ENCODE data around the gene BAMBI.

Gene BAMBI

GRCh38 chr10:28691187-28691694 is 13.9 kb downstream of the BAMBI start:
- Histone ChIP-seq H3K4me3 (no peak overlapping the region), H3K27ac (no peak overlapping the region)

DNA sequence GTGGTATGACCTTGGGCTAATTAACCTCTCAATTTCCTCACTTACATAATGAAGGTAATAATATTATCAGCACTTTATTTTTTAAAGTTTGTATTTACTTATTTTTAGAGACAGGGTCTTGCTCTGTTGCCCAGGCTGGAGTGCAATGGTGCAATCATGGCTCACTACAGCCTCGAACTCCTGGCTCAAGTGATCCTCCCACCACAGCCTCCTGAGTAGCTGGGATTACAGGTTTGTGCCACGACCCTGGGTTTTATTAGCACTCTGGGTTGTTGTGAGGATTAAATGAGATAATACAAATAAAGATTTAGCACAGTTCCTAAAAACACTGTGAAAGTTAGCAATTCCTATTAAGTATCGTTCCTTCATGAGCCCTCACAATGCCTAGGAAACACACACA is 14.7 kb downstream of the BAMBI start:
- Histone ChIP-seq H3K27ac (no peak overlapping the region), H3K4me3 (no peak overlapping the region)

DNA sequence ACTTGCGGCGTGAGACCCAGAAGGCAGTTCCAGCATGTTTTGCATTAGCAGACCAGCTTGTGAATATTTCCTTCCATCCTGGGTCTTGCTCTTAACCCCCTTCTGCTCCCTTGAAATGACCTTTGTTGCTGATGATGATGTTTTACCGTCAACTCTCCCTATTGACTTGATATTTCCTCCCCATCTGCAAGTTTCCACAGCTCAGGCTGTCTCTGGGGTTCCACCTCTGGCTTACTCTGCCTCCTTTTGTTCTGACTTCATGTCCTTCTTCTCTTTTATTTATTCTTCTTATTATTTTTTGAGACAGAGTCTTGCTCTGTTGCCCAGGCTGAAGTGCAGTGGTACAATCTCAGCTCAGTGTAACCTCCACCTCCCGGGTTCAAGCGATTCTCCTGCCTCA is 17.2 kb downstream of the BAMBI start:
- H3K27ac ChIP-seq: no peak overlapping the region
- no peak overlapping the region for H3K4me3 ChIP-seq

DNA sequence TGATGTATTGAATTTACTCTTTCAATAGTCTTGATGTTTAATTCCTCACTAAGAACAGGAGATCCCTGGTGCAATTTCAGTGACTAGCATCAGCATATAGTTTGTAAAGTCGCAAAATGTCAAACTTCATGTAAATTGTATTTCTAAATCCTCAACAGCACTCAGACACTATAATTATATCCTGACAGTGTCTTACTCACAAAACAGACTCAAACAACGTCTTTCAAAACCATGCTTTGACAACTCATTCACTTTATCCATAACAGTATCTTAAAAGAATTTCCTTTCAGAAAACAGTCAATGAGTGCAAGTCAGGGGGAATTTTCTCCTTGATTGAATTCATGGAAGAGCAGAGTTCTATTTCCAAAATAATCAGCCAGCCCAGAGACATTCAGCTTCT is 20.8 kb downstream of the BAMBI start:
- Histone ChIP-seq H3K4me3 (no peak overlapping the region), H3K27ac (no peak overlapping the region)

DNA sequence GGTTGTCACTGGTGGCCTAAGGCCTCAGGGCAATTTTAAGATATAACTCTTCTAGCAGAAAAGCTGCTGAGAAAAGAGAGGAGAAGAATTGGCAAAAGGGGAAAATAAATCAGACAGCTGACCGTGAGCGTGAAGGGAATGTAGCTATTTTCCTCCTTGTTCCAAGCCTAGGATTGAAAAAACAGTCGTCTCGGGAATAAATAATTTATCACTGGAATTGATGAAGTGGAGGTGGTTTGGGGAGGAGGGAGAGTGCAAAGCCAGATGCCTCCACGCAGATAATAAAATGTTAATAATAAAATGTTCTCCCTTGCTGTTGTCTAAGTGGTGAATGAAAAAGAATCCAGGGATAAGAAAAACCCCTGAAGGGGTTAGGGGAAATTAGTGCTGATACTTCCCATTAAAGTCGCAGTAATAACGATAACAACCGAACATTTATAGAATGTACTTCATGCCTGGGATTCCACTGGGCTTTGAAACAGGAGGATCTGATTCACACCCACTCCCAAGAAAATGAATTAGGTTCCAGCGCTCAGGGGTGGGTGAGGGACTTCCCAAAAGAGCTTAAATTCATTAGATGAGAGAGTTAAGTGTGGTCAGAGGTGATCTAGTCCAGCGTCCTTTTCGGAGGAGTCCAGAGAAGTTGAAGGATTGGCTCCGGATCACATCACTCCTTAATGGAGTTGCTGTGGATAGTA is 27.3 kb downstream of the BAMBI start:
- Histone ChIP-seq H3K4me3 (no peak overlapping the region), H3K27ac (no peak overlapping the region)

GRCh38 chr10:28705472-28705871 is 28.2 kb downstream of the BAMBI start:
- H3K4me3 ChIP-seq: no peak overlapping the region
- no peak overlapping the region for H3K27ac ChIP-seq

GRCh38 chr10:28709001-28709710 is 31.8 kb downstream of the BAMBI start:
- H3K27ac ChIP-seq: no peak overlapping the region
- no peak overlapping the region for H3K4me3 ChIP-seq

GRCh38 chr10:28710202-28710886 is 33.0 kb downstream of the BAMBI start:
- H3K4me3 ChIP-seq: no peak overlapping the region
- no peak overlapping the region for H3K27ac ChIP-seq

GRCh38 chr10:28711041-28711440 is 33.7 kb downstream of the BAMBI start:
- Histone ChIP-seq H3K4me3 (no peak overlapping the region), H3K27ac (no peak overlapping the region)

DNA sequence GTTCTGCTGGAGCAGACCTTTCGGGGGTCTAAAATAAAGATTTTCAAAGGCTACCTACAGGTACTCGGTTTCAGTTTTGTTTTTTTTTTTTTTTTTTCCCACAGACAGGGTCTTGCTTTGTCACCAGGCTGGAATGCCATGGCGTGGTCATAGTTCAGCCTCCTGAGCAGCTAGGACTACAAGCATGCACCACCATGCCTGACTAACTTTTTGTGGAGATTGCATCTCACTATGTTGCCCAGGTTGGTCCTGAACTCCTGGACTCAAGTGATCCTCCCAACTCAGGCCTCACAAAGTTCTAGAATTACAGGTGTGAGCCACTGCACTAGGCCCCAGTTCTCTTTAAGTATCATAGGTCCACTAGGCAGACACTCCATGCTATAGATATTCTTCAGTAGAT is 34.5 kb downstream of the BAMBI start:
- Histone ChIP-seq H3K4me3 (no peak overlapping the region), H3K27ac (no peak overlapping the region)

- H3K4me3 ChIP-seq: no peak overlapping the region
- no peak overlapping the region for H3K27ac ChIP-seq
Measured at GRCh38 chr10:28713626-28714352, 36.5 kb downstream of the BAMBI start.

DNA sequence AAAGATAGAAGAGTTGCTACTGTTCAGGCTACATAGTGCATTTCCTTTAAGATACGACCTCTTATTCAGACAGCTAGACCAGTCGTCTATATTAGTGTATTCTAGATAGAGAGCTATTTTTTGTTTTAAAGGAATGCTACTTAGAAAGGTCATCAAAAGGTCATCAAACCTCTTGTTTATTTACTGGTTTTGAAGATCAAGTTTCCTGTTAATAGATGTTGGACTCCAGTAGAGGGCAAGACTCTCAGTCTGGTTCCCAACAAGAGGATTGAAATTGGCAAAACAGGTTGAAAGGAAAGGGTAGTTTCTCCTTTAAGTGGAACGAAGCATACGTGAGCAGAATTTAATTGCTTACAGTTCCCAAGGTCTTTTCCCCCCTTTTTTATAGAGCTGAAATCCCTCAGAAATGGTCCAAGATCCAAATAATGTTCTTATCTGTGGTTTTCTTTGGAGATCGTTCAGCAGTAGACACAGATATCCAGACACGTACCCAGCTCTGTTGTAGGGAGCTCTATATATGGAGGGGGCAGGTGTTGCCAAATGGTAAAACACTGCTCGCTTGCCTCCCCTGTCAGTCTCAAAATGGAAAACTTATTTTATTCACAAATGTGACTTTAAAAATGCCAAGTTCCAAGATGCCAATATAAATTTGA is 37.2 kb downstream of the BAMBI start:
- H3K27ac ChIP-seq: no peak overlapping the region
- no peak overlapping the region for H3K4me3 ChIP-seq

DNA sequence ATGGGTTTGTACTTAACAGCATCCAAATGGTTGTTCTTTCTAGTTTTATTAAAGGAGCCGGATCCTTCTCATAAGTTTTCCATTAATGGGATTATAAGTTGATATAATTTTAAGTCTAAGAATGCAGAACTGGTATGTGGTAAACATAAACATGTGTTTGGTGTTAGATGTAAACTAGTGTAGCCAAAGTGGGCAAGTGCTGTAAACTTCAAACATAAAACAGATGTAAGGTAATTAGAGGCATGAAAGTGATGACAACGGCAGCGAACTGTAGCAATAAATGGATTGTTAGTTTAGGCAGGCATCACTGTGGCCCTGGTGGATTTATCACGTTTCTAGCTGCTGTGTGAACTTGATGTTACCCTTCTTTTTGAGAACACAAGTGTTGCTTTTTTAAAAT is 37.9 kb downstream of the BAMBI start:
- no peak overlapping the region for H3K27ac ChIP-seq
- H3K4me3 ChIP-seq: no peak overlapping the region

DNA sequence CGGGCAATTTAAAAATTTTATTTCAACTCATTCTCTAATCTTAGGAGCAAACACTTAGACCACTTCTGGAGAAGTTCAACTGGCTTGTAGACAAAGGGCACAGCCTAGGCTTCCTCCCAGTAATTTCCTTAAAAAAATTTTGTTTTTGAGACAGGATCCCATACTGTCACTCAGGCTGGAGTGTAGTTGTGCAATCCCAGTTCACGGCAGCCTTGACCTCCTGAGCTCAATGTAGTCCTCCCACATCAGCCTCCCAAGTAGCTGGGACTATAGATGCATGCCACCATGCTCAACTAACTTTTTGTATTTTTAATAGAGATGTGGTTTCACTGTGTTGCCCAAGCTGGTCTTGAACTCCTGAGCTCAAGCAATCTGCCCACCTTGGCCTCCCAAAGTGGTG is 38.4 kb downstream of the BAMBI start:
- H3K27ac ChIP-seq: no peak overlapping the region
- H3K4me3 ChIP-seq: no peak overlapping the region

DNA sequence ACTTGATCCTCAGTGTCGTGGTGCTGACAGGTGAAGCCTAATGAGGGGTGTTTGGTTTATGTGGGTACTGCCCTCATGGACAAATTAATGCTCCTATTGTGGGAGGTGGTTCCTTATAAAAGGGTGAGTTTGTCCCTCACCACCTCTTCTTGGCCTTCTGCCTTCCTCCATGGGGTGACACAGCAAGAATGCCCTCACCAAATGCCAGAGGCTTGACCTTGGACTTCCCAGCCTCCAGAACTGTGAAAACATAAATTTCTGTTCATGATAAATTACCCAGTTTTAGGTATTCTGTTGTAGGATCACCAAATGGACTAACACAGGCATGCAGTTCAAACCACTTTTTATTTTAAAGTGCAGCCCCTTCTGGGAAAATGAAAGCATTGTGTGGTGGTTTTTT is 39.4 kb downstream of the BAMBI start:
- Histone ChIP-seq H3K27ac (no peak overlapping the region), H3K4me3 (no peak overlapping the region)

DNA sequence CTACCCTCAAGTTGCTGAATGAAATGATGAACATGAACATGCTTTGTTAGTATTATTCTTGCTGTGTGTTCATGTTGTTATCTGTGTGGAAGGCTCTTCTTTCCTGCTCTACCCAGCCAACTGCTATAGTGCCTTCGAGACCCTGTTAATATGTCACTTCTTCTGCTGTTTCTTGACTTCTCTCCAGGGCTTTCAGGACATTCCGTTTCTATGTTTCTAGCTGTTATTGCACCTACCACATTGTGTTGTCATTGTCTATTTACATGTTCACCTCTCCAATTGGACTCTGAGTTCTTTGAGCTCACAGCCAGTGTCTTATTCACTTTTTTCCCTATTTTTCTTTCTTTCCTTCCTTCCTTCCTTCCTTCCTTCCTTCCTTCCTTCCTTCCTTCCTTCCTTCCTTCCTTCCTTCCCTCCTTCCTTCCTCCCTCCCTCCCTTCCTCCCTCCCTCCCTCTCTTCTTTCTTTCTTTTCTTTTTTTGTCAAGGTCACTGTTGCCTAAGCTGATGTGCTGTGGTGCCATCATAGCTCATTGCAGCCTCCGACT is 40.4 kb downstream of the BAMBI start:
- H3K4me3 ChIP-seq: no peak overlapping the region

GRCh38 chr10:28719789-28720436 is 42.6 kb downstream of the BAMBI start:
- H3K27ac ChIP-seq: no peak overlapping the region
- H3K4me3 ChIP-seq: no peak overlapping the region

More for the DNA sequence above, 40.4 kb downstream of the BAMBI start:
- no peak overlapping the region for H3K27ac ChIP-seq

DNA sequence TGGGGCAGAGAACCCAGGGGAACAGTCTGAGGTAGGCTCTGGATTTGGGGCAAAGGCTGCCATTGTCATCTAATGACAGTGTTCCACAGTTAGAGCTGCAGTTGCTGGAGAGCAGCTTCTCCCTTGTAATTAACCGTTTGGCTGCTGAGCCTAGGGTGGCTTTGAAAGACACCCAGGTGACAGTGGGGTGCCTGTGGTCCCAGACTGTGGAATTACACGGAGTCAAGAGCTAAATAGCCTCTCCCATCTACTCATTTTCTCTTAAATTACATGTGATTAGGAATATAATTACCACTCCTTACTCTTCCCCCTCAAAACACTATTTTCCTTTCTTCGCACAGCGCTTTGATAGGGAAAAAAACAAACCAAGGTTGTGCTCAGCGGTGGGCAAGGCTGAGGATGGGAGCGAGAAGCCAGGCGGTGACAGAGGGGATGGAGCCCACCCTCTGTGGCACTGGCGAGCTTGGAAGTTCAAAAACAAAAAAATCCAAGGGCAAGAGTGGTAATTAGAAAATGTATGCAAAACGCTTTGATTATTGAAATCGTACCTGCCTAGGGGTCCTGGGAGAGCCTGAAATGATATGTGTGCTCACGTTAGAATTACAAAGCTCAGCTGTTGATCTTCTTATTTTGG is 44.1 kb downstream of the BAMBI start:
- Histone ChIP-seq H3K27ac (no peak overlapping the region), H3K4me3 (peak overlapping the region in 1 of 7 experiments; percentile 27)

Measured in skin epidermis (tissue), 12 donors.